NCI-H526 treated with DMSO at 0.1 percent for 48 hours (cell line): Measurements from ENCODE around the gene VWA3B.
"Not testable (repeated sequence)": the region's sequence is repeated elsewhere in the genome, so short reads cannot be mapped to it uniquely, and the experiment has no call there.

Experiments used
- DNase-seq: peaks from one replicate; lab custom pipeline; 2025; lab: John Stamatoyannopoulos, UW

The VWA3B gene

DNA sequence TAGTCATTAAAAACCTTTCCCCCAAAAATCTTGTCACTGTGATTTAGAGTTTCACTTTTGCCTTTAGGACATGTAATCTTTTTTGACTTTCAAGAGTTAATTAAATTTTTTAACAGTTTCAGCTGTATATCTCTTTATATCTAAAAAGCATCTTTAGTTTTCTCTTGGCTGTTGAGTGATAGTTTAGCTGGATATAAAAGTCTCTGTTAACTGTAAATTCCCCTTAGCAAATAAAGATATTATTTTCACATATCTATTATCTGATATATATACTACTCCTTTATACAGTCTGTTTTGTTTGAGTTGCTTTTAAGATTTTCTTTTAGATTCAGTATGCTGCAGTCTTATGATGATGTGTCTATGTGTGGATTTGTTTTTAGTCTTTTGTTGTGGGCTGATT, 160.4 kb downstream of the VWA3B start:
- DNase-seq, result no peak

GRCh38 chr2:98252038-98252773, 165.2 kb downstream of the VWA3B start:
- DNase-seq, result peak; percentile 37

- DNase-seq, result no peak
Observed at GRCh38 chr2:98253461-98254070, 166.6 kb downstream of the VWA3B start.

DNA sequence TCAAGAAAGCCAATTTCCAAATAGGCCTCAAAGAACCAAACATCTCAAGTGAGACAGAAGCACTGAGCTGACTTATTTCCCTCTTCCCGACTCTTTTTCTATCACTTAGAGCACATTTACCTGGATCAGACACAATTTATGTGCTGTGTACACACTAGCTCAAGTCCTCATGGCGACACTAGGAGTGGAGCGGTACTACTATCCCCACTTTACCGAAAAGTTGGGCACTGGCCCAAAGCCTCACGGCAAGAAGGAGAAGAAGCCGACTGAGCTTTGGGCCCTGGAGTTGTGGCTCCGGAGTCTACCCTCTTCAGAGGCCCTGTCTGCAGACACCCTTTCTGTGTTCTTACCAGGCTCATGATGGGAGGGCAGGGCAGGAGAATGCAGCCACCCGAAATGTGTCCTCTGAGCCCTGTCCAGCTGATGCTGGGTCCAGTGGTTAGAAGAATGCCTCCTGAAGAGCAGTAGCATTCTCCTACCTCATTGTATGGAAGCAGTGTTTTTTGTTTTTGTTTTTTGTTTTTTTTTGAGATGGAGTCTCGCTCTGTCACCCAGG, 167.6 kb downstream of the VWA3B start:
- no peak for DNase-seq

DNA sequence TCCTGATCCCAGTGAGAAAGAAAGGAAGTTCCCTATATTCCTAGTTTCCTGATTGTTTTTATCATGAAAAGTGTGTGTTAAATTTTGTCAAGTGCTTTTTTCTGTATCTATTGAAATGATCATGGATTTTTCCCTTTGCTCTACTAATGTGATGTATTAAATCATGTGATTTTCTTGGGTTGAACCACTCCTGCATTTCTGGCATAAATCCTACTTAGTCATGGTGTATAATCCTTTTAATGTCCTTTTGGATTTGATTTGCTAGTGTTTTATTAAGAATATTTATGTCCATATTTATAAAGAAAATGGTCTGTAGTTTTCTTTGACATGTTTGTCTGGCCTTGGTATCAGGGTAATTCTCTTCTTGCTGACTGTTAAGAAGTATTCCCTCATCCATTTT, 171.9 kb downstream of the VWA3B start:
- DNase-seq, result no peak

- DNase-seq, result no peak
Observed at GRCh38 chr2:98263362-98263761, 176.4 kb downstream of the VWA3B start.

GRCh38 chr2:98268225-98268624, 181.3 kb downstream of the VWA3B start:
- not testable (repeated sequence) for DNase-seq

DNA sequence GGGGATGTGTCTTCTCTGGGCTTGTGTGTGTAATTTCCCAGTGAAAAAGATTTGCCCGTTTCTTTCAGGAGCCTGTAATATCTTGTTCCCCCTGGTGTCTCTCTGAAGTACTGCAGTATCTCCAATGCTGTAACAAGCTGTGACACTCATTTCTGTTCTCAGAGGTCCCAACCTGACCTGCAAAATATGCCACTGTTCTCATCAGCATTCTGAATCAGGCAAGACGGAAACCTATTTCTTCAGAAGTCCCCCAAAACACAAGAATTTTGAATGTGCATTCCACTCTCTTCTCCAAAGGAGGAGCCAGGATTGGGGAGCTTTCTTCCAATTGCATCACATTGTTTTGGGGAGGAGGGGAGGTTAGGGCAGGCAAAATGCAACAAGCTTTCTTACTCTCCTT, 182.3 kb downstream of the VWA3B start:
- DNase-seq, result peak; percentile 30

- no peak for DNase-seq
Observed at GRCh38 chr2:98269830-98270229, 182.9 kb downstream of the VWA3B start.

GRCh38 chr2:98277162-98277859, 190.3 kb downstream of the VWA3B start:
- no peak for DNase-seq

DNA sequence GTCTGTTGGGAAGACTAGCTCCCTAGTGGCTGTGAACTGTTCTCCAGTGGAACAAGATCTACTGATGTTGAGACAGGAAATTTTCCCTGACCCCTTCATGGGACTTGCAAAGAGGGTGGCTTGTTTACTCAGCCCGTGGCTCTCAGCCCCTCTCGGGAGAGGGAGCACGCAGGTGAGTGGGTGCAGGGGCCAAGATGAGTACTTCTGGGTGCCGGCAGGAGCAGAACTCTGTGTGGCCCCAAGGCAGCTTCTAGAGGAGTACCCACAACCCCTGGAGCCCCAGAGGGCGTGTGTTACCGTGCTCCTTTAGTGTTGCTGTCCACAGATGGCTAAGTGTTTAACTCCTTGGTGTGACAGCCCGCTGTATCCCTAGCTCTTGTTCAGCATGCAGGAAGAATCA, 191.1 kb downstream of the VWA3B start:
- no peak for DNase-seq

DNA sequence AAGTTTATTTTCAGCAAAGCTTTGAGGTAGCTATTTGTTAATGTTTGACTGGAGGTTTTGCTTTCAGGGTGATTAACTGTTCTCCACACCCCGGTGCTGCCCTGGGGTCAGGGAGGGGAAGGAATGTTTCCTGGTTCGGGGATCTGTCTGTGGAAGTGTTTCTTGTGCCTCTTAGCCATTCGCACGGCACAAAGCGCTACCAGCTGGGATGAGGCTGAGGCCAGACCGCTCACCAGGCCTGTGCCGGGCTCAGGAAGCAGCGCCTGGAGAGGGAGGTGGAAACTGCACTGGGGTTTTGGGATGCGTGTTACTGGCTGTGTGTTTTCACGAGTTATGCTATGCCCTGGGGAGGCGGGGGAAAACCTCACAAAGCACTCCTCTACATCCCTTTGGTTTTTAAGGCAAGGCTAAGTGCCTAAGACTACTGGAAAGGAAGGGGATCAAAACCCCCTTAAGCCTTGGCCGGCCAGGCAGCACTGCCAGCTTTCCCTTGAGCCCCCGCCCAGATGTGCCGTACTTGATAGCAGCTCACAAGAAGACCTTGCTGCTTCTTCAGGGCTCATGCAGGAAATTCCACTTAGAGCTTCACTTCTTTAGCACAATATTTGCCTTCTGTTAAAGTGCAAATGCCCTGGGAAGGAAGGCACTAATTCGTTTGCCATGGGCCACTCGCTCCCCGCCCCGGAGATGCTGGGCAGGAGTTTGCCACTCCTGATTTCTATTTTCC, 193.6 kb downstream of the VWA3B start:
- no peak for DNase-seq

DNA sequence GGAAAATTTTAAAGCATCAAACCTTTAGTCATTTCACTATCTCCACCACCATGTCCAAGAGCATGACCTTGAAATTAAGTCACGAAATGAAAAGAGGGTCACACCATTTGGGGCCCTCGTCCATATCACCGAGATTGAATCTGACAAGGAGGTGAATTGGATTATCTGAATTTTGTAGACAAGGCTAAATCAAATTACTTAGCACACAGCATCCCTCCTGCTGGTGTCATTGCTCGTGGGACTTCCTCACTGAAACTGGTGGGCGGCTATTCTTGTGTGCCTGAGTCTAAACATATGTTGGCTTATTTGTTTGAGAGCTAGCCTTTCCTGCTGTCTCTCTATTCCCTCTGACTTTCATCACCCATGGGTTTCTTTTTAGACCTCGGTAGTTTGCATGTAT, 194.6 kb downstream of the VWA3B start:
- no peak for DNase-seq

DNA sequence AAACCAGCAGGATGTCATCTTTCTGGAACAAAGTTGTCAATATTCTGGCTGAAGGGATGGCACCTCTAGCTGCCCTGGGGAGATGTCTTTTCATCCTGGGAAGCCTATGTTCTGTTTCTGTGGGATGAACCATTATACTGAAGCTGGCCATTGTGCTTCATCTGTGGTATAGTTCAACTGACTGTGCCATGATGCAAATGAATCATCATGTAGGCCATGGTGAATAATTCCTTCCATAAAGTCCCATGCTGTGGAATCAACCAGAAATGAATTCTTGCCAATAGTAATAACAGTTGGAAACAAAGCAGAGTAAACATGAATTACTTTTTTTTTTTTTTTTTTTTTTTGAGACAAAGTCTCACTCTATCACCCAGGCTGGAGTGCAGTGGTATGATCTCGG, 195.1 kb downstream of the VWA3B start:
- DNase-seq, result no peak

DNA sequence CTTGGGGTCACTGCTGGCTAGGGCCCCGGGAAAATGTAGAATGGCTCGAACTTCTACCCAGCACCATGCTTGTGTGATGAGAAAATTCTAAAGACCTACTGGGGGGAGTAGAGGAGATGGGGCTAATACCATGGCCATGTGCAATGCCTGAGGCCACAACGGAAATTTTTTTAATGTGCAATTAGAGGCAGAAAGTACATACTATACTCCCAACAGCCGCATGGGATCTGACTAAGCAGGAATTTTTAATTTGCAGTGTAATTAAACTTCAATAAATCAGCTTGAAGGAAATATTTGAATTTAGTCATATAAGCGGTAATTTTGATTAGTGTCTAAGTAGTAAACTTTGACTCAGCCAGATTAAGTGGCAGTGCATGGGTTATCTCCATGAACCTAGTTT, 206.1 kb downstream of the VWA3B start:
- no peak for DNase-seq

DNA sequence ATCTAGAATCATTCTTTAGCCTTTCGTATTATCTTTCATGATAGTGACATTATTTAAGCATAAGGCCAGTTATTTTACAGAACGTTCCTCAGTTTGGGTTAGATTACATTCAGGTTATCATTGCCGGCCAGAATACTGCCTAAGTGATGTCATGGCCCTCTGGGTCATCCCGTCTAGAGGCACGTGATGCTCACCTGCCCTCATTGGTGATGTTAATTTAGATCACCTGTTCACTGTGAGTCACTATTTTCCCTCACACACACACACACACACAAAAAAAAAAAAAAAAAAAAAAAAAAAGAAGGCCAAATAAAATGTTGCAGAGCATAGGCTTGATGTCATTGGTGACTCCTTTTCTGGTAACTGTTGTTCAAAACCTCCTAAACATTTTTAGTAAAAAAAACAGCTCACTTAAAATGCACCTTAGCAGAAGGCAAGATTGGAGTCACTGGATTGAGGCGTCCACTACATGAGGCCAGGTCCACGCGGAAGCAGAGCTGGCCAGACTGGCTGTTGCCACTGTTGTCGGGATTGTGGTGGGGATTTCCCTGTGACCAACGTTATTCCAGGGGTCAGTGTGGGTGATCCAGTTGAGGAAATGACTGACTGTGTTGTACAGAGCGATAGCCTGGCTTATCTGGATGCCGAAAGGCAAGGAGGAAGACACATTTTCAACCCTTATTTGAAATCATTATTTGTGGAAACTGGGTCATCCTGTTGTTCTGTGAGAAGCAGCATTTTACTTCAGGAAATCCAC, 207.1 kb downstream of the VWA3B start:
- no peak for DNase-seq

GRCh38 chr2:98294711-98295110, 207.7 kb downstream of the VWA3B start:
- DNase-seq, result no peak

DNA sequence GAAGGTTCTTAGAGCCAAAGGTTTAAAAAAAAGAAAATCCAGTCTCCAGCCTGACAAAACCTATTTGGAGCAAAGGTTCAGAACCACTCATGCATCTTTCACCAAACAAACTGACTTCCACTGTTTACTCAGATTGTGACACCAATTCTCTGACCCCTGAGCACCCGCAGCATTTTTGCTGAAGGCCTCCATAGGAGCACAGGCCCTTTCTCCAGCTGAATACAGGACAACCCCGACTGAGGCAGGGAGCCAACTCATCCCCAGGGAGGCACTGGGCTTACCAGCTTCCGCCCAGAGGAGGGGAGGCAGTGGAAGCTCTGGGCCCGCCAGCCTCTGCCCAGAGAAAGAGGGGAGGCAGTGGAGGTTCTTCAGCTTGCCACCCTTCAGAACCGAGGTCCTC, 208.3 kb downstream of the VWA3B start:
- DNase-seq, result no peak

DNA sequence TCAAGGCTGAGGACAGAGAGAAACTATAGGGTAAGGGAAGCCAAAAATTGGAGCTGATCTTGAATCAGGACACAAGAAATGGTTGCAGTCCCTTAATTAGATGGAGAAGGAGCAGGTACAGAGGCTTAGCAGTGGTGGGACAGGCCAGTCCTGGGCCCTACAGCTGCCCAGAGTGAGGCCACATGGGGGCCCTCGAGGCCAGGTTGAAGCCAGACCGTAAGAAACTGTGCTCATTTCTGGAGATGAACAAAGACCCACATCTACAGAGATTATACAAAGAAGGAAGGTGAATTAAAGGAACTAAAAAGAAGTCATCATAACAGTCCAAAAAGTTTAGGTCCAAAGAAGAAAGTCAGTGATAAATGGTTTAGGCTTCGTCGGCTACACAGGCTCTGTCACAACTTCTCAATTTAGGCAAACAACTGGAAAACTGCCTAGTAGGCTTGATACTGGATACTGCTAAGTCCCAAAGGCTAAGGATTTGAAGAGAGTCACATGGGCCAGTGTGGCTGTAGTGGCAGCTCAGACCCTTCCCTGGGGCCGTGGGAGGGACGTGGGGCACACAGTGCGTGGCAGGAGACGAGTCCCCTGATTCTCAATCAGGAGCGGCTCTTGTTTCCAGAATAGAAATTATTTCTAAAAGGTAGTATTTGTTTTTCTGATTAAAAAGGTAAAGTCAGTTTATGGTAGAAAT, 208.9 kb downstream of the VWA3B start:
- DNase-seq, result no peak

- DNase-seq, result no peak
Observed at GRCh38 chr2:98296440-98296839, 209.5 kb downstream of the VWA3B start.
